Glutamatergic neuron (in vitro differentiated cells): ENCODE results near the gene HS3ST3B1. TPM values are rescaled to one million over a fixed set of nuclear protein-coding genes. Genes with fewer than 3 reads are reported as not detected.

Experiments
- DNase-seq: peaks from one replicate; pipeline ENCODE4 v3.0.0; 2022
- H3K27ac Mint-ChIP-seq: one replicate; pipeline ENCODE4 v1.8.0; 2020; ENCODE audit warnings: mild to moderate bottlenecking, mixed read lengths, inconsistent platforms; ENCODE audit not compliant: unreplicated experiment
- H3K27me3 Mint-ChIP-seq: one replicate; pipeline ENCODE4 v1.8.0; 2020; ENCODE audit warnings: mild to moderate bottlenecking, moderate library complexity, mixed read lengths, inconsistent platforms; ENCODE audit not compliant: unreplicated experiment
- H3K36me3 Mint-ChIP-seq: one replicate; pipeline ENCODE4 v1.8.0; 2020; ENCODE audit warnings: mild to moderate bottlenecking, mixed read lengths, inconsistent platforms; ENCODE audit not compliant: unreplicated experiment
- H3K4me1 Mint-ChIP-seq: one replicate; pipeline ENCODE4 v1.8.0; 2020; ENCODE audit warnings: mild to moderate bottlenecking, low read depth, mixed read lengths, inconsistent platforms; ENCODE audit not compliant: unreplicated experiment
- H3K4me3 Mint-ChIP-seq: one replicate; pipeline ENCODE4 v1.8.0; 2020; ENCODE audit warnings: mild to moderate bottlenecking, mixed read lengths, inconsistent platforms; ENCODE audit not compliant: unreplicated experiment
- H3K9me3 Mint-ChIP-seq: one replicate; pipeline ENCODE4 v1.8.0; 2020; ENCODE audit warnings: mild to moderate bottlenecking, moderate library complexity, mixed read lengths, inconsistent platforms; ENCODE audit not compliant: unreplicated experiment
- CTCF ChIP-seq: fragments of 200-600 bp; sonication (generic); IDR thresholded peaks from one replicate; pipeline ENCODE4 v1.5.0; 2021; ENCODE audit not compliant: partially characterized antibody, unreplicated experiment
- total RNA-seq: library from RNA; stranded (reverse); fragmentation: NEBNext Ultra II Directional; extraction: Animal tissue kit (Norgen Biotek cat#: 25700); gene quantifications from one replicate; pipeline ENCODE4 v1.2.1, GENCODE V29; 2021; ENCODE audit not compliant: unreplicated experiment

Gene HS3ST3B1
- total RNA-seq, 1 donor from 2014 or later, result 2.4 TPM

- H3K27ac Mint-ChIP-seq, result no peak overlapping the region
- peaks cover 13% of the 10 kb centered on the region for H3K9me3 Mint-ChIP-seq
- DNase-seq, result no peak
- peaks cover 16% of the 10 kb centered on the region for H3K36me3 Mint-ChIP-seq
- no peak overlapping the region for H3K4me3 Mint-ChIP-seq
- H3K27me3 Mint-ChIP-seq, result peaks cover 37% of the 10 kb centered on the region
- TF ChIP-seq CTCF, result no peak
- peaks cover 10% of the 10 kb centered on the region for H3K4me1 Mint-ChIP-seq
Observed at GRCh38 chr17:14295676-14296075, 5.2 kb upstream of the HS3ST3B1 start.

DNA sequence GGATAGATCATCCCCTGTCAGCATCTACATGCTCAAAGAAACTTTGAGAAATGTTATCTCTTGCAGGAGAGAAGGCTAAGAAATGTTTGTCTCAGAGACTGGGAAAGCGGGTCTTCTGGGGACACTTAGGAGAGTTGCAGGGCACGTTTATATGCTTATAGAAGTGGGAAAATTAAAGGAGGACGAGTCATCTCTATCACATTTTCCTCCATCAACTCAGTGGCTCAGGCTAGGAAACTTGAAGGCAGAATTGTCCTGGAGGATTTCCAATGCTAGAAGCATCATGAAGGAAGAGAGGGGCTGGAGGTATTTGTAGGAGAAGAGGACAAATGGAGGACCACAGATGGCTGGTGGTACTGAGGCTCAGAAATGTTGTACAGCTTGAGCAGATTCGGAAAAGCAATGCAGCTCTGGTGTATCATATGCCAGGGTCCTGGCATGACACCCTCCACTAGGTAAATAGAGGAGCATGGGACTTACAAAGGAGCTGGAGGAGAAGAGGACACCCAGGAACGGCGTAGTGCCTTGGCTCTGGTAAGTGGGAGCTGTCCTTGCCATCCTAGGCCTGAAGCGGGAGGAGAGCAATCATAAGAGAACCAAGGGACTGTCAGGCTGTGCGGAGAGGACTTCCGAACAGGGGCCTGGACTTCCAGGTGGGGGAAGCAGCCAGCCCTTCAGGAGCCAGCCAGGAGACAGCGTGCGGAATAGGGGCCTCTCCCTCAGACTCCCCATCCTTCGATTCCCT lies 4.5 kb upstream of the HS3ST3B1 start:
- no peak for DNase-seq
- no peak overlapping the region for H3K27ac Mint-ChIP-seq
- no peak for TF ChIP-seq CTCF

GRCh38 chr17:14297161-14297851 lies 3.6 kb upstream of the HS3ST3B1 start:
- peaks cover 13% of the 10 kb centered on the region for H3K9me3 Mint-ChIP-seq
- peaks cover 39% of the 10 kb centered on the region for H3K27me3 Mint-ChIP-seq
- no peak overlapping the region for H3K27ac Mint-ChIP-seq
- no peak for TF ChIP-seq CTCF
- H3K4me3 Mint-ChIP-seq, result peak overlapping the region; percentile 68
- peaks cover 16% of the 10 kb centered on the region for H3K36me3 Mint-ChIP-seq
- peaks cover 11% of the 10 kb centered on the region for H3K4me1 Mint-ChIP-seq
- DNase-seq, result peak; percentile 77

More for the DNA sequence above, 4.5 kb upstream of the HS3ST3B1 start:
- Mint-ChIP-seq H3K27me3 (peaks cover 39% of the 10 kb centered on the region), H3K9me3 (peaks cover 13% of the 10 kb centered on the region), H3K36me3 (peaks cover 16% of the 10 kb centered on the region), H3K4me1 (peaks cover 11% of the 10 kb centered on the region), H3K4me3 (peak overlapping the region; percentile 60)

DNA sequence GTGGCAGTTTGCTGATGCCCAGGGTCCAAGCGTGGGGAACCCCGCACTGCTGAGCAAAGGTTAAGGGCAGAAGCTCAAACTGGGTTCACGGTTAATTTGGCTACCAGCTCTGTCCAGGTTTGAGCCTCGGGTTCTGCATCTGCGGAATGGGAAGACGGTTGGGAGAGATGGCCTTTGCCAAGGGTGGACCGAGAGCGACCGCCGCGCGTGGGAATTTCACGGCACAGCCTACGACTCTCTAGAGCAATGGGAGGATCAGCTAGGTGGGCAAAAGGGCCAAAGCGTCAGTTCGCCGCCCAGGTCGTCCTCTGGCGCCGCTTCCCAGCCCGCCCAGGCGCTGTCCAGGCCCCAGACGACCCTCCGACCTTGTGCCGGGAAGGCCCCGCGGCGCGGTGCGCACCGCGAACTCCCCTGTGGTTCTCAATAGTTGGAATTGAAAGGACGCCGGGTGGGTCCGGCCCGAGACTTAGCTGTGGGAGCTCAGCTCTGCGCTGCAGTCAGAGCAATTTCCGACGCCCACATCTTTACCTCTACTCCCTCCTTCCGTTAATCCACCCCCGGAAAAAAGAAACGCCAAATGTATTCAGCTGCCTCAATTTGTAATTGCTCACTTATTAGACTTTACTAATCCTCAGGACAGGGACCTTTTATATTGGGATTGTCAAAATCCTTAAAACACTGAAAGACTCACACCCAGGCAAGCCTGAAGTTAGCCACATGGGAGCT lies 2.5 kb upstream of the HS3ST3B1 start:
- DNase-seq, result peak; percentile 31
- H3K27ac Mint-ChIP-seq, result peak overlapping the region; percentile 67
- no peak for TF ChIP-seq CTCF
- H3K36me3 Mint-ChIP-seq, result peaks cover 16% of the 10 kb centered on the region
- peaks cover 18% of the 10 kb centered on the region for H3K9me3 Mint-ChIP-seq
- peaks cover 11% of the 10 kb centered on the region for H3K4me1 Mint-ChIP-seq
- H3K27me3 Mint-ChIP-seq, result peaks cover 41% of the 10 kb centered on the region
- peak overlapping the region; percentile 93 for H3K4me3 Mint-ChIP-seq

- Mint-ChIP-seq H3K27ac (no peak overlapping the region), H3K4me1 (peaks cover 14% of the 10 kb centered on the region), H3K27me3 (peaks cover 43% of the 10 kb centered on the region), H3K9me3 (peaks cover 18% of the 10 kb centered on the region), H3K4me3 (peak overlapping the region; percentile 93), H3K36me3 (peaks cover 16% of the 10 kb centered on the region)
- no peak for TF ChIP-seq CTCF
- DNase-seq, result no peak
Observed at GRCh38 chr17:14298947-14299279, 2.0 kb upstream of the HS3ST3B1 start.
